Measurements from ENCODE around the gene DUSP16.
"Not testable (repeated sequence)": the region's sequence is repeated elsewhere in the genome, so short reads cannot be mapped to it uniquely, and the experiment has no call there.

The DUSP16 gene

DNA sequence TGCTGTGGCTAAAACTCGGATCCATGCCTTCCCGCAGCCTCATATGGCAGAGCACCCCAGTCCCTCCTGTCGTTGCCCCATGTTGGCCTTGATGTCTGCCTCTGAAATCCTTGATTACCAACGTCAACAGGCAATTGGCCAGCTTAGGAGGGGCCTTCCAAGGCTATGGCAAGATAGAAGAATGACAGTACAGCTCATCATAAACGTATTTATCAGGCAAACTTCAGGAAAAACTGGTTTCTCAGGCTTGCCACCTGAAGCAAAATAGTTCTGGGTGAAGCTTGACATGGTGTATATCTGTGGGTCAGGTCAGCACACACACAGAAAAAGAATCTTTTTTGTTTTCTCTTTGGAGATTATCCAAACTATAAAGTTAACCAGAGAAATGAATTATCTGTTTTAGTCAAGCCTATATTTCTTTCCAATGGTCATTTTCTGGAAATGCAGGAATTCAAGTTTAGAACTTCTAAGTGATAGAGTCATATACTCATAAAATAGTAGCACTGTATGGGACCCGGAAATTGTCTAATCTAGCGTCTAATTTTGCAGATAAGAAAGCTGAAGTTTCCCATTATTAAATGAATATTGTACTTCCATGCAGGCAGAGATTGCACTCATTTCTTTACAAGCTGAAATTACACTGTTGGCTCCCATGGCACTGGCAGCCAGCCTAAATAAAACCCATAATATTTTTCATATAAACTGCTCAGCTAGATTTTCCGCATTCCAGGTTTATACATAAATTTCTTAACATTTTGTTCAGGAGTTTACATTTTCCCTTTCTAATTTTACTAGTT is 24.4 kb upstream of the DUSP16 start:
- H3K36me3 ChIP-seq (replicated peaks) = no peaks in the 10 kb centered on the region
- no peak for TF ChIP-seq CTCF (IDR thresholded peaks at IDR 0.05; ENCODE audit: low read depth, low read length, missing control alignments)
- H3K27ac ChIP-seq = no peak overlapping the region
- in situ Hi-C loops (cut with HindIII; ENCODE audit: low pct_ligation_motif_present, low sequenced_read_pairs) = no loop called here
- no peak for DNase-seq
- H3K27me3 ChIP-seq (replicated peaks) = no peaks in the 10 kb centered on the region
- no peak overlapping the region for H3K4me3 ChIP-seq (ENCODE audit: low read depth, low read length)

- no peak overlapping the region for H3K27ac ChIP-seq
- in situ Hi-C loops (cut with HindIII; ENCODE audit: low pct_ligation_motif_present, low sequenced_read_pairs) = no loop called here
- DNase-seq = no peak
- no peak for TF ChIP-seq CTCF (IDR thresholded peaks at IDR 0.05; ENCODE audit: low read depth, low read length, missing control alignments)
- H3K4me3 ChIP-seq (ENCODE audit: low read depth, low read length) = no peak overlapping the region
- no peaks in the 10 kb centered on the region for H3K36me3 ChIP-seq (replicated peaks)
- H3K27me3 ChIP-seq (replicated peaks) = no peaks in the 10 kb centered on the region
These were observed 22.6 kb upstream of the DUSP16 start for GRCh38 chr12:12585115-12585863.

DNA sequence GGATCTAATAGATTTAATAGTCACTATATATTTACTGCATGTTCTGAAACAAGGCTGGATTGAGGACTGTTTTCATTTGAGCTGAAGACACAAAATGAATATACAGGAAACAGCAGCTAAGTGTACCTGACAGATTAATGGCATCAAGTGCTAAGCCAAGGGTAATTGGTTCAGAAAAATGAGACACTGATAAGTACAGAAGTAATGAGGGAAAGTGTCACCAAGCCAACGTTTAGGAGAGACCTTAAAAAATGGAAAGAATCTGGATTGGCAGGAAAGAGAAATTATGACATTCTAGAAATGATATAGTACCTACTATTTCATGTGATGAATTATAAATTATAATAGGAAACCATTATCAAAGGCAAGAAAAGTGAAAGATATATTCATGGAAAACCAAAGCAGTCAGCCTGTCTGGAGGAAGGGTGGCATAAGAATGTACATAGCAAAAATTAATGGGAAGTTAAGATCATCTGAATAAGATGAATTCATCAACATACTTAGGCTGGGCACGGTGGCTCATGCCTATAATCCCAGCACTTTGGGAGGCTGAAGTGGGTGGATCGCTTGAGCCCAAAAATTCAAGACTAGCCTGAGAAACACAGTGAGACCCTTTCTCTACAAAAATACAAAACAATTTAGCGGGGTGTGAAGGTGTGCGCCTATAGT is 21.0 kb upstream of the DUSP16 start:
- Histone ChIP-seq H3K27ac (no peak overlapping the region), H3K4me3 (ENCODE audit: low read depth, low read length) (no peak overlapping the region), H3K27me3 (replicated peaks) (no peaks in the 10 kb centered on the region), H3K36me3 (replicated peaks) (no peaks in the 10 kb centered on the region)
- in situ Hi-C loops (cut with HindIII; ENCODE audit: low pct_ligation_motif_present, low sequenced_read_pairs) = no loop called here
- no peak for DNase-seq
- TF ChIP-seq CTCF (IDR thresholded peaks at IDR 0.05; ENCODE audit: low read depth, low read length, missing control alignments) = no peak

- in situ Hi-C loops (cut with HindIII; ENCODE audit: low pct_ligation_motif_present, low sequenced_read_pairs) = no loop called here
- peak; percentile 53 for DNase-seq
- Histone ChIP-seq H3K4me3 (ENCODE audit: low read depth, low read length) (no peak overlapping the region), H3K27ac (no peak overlapping the region), H3K36me3 (replicated peaks) (no peaks in the 10 kb centered on the region), H3K27me3 (replicated peaks) (no peaks in the 10 kb centered on the region)
- TF ChIP-seq CTCF (IDR thresholded peaks at IDR 0.05; ENCODE audit: low read depth, low read length, missing control alignments) = no peak
These were observed 20.2 kb upstream of the DUSP16 start for GRCh38 chr12:12582895-12583303.

DNA sequence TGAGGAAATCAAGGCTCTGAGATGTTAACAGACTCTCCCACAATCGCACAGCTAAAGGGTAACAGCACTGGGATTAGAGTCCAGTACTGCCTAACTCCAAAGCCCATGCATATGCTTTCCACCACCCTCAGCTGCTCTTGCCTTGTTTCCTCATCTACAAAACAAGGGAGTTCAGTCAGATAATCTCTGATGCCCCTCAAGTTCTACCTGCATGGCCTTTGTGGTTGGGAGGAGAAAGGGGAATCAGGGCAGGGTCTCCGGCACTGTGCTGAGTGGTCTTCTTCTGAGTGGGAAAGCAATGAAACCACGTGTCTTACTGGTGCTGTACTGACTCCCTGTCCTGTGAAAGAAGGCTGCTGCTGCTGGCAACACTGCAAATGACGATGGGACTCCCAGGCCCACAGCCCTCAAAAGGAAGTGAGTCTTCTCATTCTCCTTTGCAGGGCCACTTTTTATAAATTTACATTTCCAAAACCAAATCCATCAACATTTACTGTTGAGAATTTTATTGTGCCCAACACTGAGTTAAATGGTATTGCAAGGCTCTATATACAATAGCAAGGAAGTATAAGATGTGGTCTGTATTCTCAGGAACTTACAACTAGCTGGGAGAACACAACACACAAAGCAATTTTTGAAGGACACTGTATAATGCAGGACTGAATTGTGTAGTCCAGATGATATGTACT is 19.7 kb upstream of the DUSP16 start:
- Histone ChIP-seq H3K27ac (no peak overlapping the region), H3K4me3 (ENCODE audit: low read depth, low read length) (no peak overlapping the region), H3K27me3 (replicated peaks) (no peaks in the 10 kb centered on the region), H3K36me3 (replicated peaks) (no peaks in the 10 kb centered on the region)
- no peak for DNase-seq
- TF ChIP-seq CTCF (IDR thresholded peaks at IDR 0.05; ENCODE audit: low read depth, low read length, missing control alignments) = no peak
- in situ Hi-C loops (cut with HindIII; ENCODE audit: low pct_ligation_motif_present, low sequenced_read_pairs) = no loop called here

DNA sequence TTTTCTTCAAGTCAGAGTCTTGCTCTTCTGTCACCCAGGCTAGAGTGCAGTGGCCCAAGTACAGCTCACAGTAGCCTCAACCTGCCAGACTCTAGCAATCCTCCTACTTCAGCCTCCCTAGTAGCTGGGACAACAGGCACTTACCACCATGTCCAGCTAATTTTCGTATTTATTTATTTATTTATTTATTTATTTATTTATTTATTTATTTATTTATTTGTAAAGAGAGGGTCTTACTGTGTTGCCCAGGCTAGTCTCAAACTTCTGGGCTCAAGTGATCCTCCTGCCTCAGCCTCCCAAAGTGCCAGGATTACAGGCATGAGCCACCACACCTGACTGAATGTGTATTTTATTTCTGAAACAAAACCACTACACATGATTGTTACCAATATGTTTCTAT is 18.1 kb upstream of the DUSP16 start:
- in situ Hi-C loops (cut with HindIII; ENCODE audit: low pct_ligation_motif_present, low sequenced_read_pairs); H3K27ac ChIP-seq; H3K4me3 ChIP-seq (ENCODE audit: low read depth, low read length); DNase-seq; H3K27me3 ChIP-seq (replicated peaks); H3K36me3 ChIP-seq (replicated peaks): not testable (repeated sequence)
